ENCODE results near the gene MRPS6.

Gene MRPS6

GRCh38 chr21:34115160-34115559 is 41.8 kb downstream of the MRPS6 start:
- TF ChIP-seq FOXP2 (optimal IDR thresholded peaks at IDR 0.05; ENCODE audit: borderline replicate concordance, extremely low read depth, extremely low read length, insufficient read depth), result no peak
- no peak for TF ChIP-seq REST (IDR thresholded peaks at IDR 0.05; ENCODE audit: insufficient read depth in 1 of 2, low read depth in 2 of 2, low read length in 2 of 2)
- TF ChIP-seq SIN3A (IDR thresholded peaks at IDR 0.05; ENCODE audit: borderline replicate concordance, insufficient read depth, low read length), result no peak
- no peak for TF ChIP-seq POLR2AphosphoS5 (IDR thresholded peaks at IDR 0.05; ENCODE audit: low read depth, low read length)
- TF ChIP-seq TAF1 (IDR thresholded peaks at IDR 0.05; ENCODE audit: borderline replicate concordance, insufficient read depth, low read length), result no peak

- no peak for TF ChIP-seq POLR2AphosphoS5 (IDR thresholded peaks at IDR 0.05; ENCODE audit: low read depth, low read length)
Observed at GRCh38 chr21:34116569-34116968, 43.2 kb downstream of the MRPS6 start.

- no peak for TF ChIP-seq FOXP2 (optimal IDR thresholded peaks at IDR 0.05; ENCODE audit: borderline replicate concordance, extremely low read depth, extremely low read length, insufficient read depth)
- no peak for TF ChIP-seq REST (IDR thresholded peaks at IDR 0.05; ENCODE audit: insufficient read depth in 1 of 2, low read depth in 2 of 2, low read length in 2 of 2)
- TF ChIP-seq TAF1 (IDR thresholded peaks at IDR 0.05; ENCODE audit: borderline replicate concordance, insufficient read depth, low read length), result no peak
- TF ChIP-seq SIN3A (IDR thresholded peaks at IDR 0.05; ENCODE audit: borderline replicate concordance, insufficient read depth, low read length), result no peak
Observed at GRCh38 chr21:34120867-34121266, 47.5 kb downstream of the MRPS6 start.

- TF ChIP-seq SIN3A (IDR thresholded peaks at IDR 0.05; ENCODE audit: borderline replicate concordance, insufficient read depth, low read length), result no peak
- no peak for TF ChIP-seq POLR2AphosphoS5 (IDR thresholded peaks at IDR 0.05; ENCODE audit: low read depth, low read length)
- no peak for TF ChIP-seq REST (IDR thresholded peaks at IDR 0.05; ENCODE audit: insufficient read depth in 1 of 2, low read depth in 2 of 2, low read length in 2 of 2)
- TF ChIP-seq FOXP2 (optimal IDR thresholded peaks at IDR 0.05; ENCODE audit: borderline replicate concordance, extremely low read depth, extremely low read length, insufficient read depth), result no peak
- no peak for TF ChIP-seq TAF1 (IDR thresholded peaks at IDR 0.05; ENCODE audit: borderline replicate concordance, insufficient read depth, low read length)
Observed at GRCh38 chr21:34122047-34122446, 48.7 kb downstream of the MRPS6 start.

GRCh38 chr21:34123609-34124008 is 50.2 kb downstream of the MRPS6 start:
- TF ChIP-seq TAF1 (IDR thresholded peaks at IDR 0.05; ENCODE audit: borderline replicate concordance, insufficient read depth, low read length), result no peak
- no peak for TF ChIP-seq REST (IDR thresholded peaks at IDR 0.05; ENCODE audit: insufficient read depth in 1 of 2, low read depth in 2 of 2, low read length in 2 of 2)
- no peak for TF ChIP-seq FOXP2 (optimal IDR thresholded peaks at IDR 0.05; ENCODE audit: borderline replicate concordance, extremely low read depth, extremely low read length, insufficient read depth)
- no peak for TF ChIP-seq SIN3A (IDR thresholded peaks at IDR 0.05; ENCODE audit: borderline replicate concordance, insufficient read depth, low read length)
- no peak for TF ChIP-seq POLR2AphosphoS5 (IDR thresholded peaks at IDR 0.05; ENCODE audit: low read depth, low read length)

Measured in PFSK-1 (cell line).